ENCODE measurements around the gene RFX6. TPM values are rescaled to one million over a fixed set of nuclear protein-coding genes. Genes with fewer than 3 reads are reported as not detected.

The RFX6 gene
- polyA plus RNA-seq, 1 of the 3 experiments (the other 2 are of a cell fraction): not detected

DNA sequence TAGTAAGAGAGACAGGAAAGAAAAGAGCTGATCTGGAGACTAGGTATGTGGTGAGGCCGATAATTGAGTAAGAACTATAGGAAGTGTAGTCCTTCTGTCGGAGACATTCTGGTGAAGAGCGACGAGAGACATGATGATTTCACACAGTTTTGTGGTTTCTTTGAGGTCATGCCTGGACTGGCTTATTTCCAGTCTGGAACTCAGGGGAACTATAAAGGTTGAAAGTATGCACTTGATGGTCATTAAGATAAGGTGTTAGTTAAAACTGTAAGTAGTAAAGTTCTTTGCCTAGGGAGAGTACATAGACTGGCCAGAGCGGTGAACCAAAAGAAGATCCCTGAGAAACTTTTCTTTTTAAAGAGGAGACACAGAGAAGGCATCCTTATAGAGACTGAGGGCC, 68.8 kb downstream of the RFX6 start:
- 3% methylated on average over 5 of the region's 5 CpGs for WGBS (ENCODE audit: low lambda C conversion rate)
- CTCF ChIA-PET: no interaction called here

More for the DNA sequence above, 68.8 kb downstream of the RFX6 start:
- no peaks in the 10 kb centered on the region for H3F3A ChIP-seq (replicated peaks; ENCODE audit: insufficient read depth)
- H3K9me2 ChIP-seq: no peaks in the 10 kb centered on the region
- DNase-seq: no peak
- H3K27me3 ChIP-seq (ENCODE audit: insufficient read depth): no peaks in the 10 kb centered on the region
- H3K9me3 ChIP-seq: no peaks in the 10 kb centered on the region
- H3K4me1 ChIP-seq (ENCODE audit: control insufficient read depth in 1 of 2, insufficient read depth in 2 of 2, low read depth in 1 of 2, low read length in 1 of 2): no peaks in the 10 kb centered on the region
- TF ChIP-seq, protein P1, sequence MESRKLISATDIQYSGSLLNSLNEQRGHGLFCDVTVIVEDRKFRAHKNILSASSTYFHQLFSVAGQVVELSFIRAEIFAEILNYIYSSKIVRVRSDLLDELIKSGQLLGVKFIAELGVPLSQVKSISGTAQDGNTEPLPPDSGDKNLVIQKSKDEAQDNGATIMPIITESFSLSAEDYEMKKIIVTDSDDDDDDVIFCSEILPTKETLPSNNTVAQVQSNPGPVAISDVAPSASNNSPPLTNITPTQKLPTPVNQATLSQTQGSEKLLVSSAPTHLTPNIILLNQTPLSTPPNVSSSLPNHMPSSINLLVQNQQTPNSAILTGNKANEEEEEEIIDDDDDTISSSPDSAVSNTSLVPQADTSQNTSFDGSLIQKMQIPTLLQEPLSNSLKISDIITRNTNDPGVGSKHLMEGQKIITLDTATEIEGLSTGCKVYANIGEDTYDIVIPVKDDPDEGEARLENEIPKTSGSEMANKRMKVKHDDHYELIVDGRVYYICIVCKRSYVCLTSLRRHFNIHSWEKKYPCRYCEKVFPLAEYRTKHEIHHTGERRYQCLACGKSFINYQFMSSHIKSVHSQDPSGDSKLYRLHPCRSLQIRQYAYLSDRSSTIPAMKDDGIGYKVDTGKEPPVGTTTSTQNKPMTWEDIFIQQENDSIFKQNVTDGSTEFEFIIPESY (IDR thresholded peaks at IDR 0.05; ENCODE audit: borderline replicate concordance, low read depth): no peak
- TF ChIP-seq EP300 (IDR thresholded peaks at IDR 0.05; ENCODE audit: borderline replicate concordance in 1 of 2, low read depth in 1 of 2, low read length in 1 of 2) (no peak), USF2 (IDR thresholded peaks at IDR 0.05; ENCODE audit: borderline replicate concordance, low read depth, low read length) (no peak), MXI1 (IDR thresholded peaks at IDR 0.05; ENCODE audit: low read depth, low read length) (no peak), CHD2 (IDR thresholded peaks at IDR 0.05; ENCODE audit: low read length, partially characterized antibody) (no peak), FOXJ3 (CRISPR knock-in tag; IDR thresholded peaks at IDR 0.05) (no peak), GABPA (IDR thresholded peaks at IDR 0.05; ENCODE audit: low read depth) (no peak), EZH2phosphoT487 (IDR thresholded peaks at IDR 0.05; ENCODE audit: borderline replicate concordance, low read depth) (no peak), MEF2A (IDR thresholded peaks at IDR 0.05; ENCODE audit: borderline replicate concordance, low read depth) (no peak), GATA2 (CRISPR knock-in tag; IDR thresholded peaks at IDR 0.05) (no peak), PBX3 (IDR thresholded peaks at IDR 0.05) (no peak), TEAD4 (IDR thresholded peaks at IDR 0.05; ENCODE audit: borderline replicate concordance, insufficient read depth) (no peak), RXRA (IDR thresholded peaks at IDR 0.05; ENCODE audit: borderline replicate concordance, low read depth) (no peak), TAF1 (IDR thresholded peaks at IDR 0.05; ENCODE audit: borderline replicate concordance, low read depth, low read length) (no peak)
- TF ChIP-seq, protein P2, sequence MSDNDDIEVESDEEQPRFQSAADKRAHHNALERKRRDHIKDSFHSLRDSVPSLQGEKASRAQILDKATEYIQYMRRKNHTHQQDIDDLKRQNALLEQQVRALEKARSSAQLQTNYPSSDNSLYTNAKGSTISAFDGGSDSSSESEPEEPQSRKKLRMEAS (IDR thresholded peaks at IDR 0.05; ENCODE audit: low read depth): no peak
- H3K36me3 ChIP-seq (replicated peaks in 1 of 2; ENCODE audit: control insufficient read depth in 1 of 2, insufficient read depth in 2 of 2, low read length in 1 of 2): no peaks in the 10 kb centered on the region
- no peak overlapping the region for H3K4me3 ChIP-seq (ENCODE audit: low read depth in 2 of 2, low read length in 1 of 2)
- H3K9ac ChIP-seq: no peak overlapping the region
- no peaks in the 10 kb centered on the region for H3K79me2 ChIP-seq (ENCODE audit: insufficient read depth)
- H2AFZ ChIP-seq (ENCODE audit: low read depth): no peak overlapping the region
- H3K27ac ChIP-seq (ENCODE audit: low read depth in 2 of 2, low read length in 1 of 2): no peak overlapping the region
- H3K4me2 ChIP-seq: no peak overlapping the region
- no peaks in the 10 kb centered on the region for H4K20me1 ChIP-seq (ENCODE audit: insufficient read depth)
- POLR2A ChIA-PET: no interaction called here

All from SK-N-SH (cell line).